Liver (tissue), 9 donors: Measurements from ENCODE around the gene NCAM2. TPM values are rescaled to one million over a fixed set of nuclear protein-coding genes. Genes with fewer than 3 reads are reported as not detected.

Experiments used
- DNase-seq: peaks from one replicate; pipeline ENCODE4 v3.0.0-alpha.2; 2017; ENCODE audit warnings: low spot score
- H3K27ac ChIP-seq, 2 donors: one replicate each; pipeline ENCODE4 v1.7.0; 2013; ENCODE audit warnings: inconsistent platforms in 2 of 2, low read length in 2 of 2, control low read depth in 1 of 2, low read depth in 1 of 2, mild to moderate bottlenecking in 1 of 2
- H3K27me3 ChIP-seq, 4 donors: one replicate each; pipeline versions ENCODE4 v1.6.1 to v1.7.0; 2013; ENCODE audit warnings: low read length in 3 of 4, inconsistent platforms in 1 of 4, mild to moderate bottlenecking in 1 of 4, moderate library complexity in 1 of 4; ENCODE audit not compliant: control insufficient read depth in 4 of 4, insufficient read depth in 4 of 4
- H3K36me3 ChIP-seq, 4 donors: one replicate each; pipeline versions ENCODE4 v1.6.1 to v1.7.0; 2013; ENCODE audit warnings: low read length in 3 of 4, mild to moderate bottlenecking in 3 of 4, low read depth in 1 of 4, moderate library complexity in 1 of 4; ENCODE audit not compliant: control insufficient read depth in 4 of 4, insufficient read depth in 3 of 4
- H3K4me1 ChIP-seq, 4 donors: one replicate each; pipeline versions ENCODE4 v1.6.1 to v1.7.0; 2013; ENCODE audit warnings: low read length in 3 of 4, mild to moderate bottlenecking in 3 of 4, moderate library complexity in 1 of 4; ENCODE audit not compliant: control insufficient read depth in 4 of 4, insufficient read depth in 4 of 4
- H3K4me3 ChIP-seq, 3 donors: one replicate each; pipeline versions ENCODE4 v1.6.1 to v1.7.0; 2013; ENCODE audit warnings: low read length in 3 of 3, control low read depth in 1 of 3, low read depth in 1 of 3, mild to moderate bottlenecking in 1 of 3
- H3K9ac ChIP-seq, 2 donors: one replicate each; pipeline ENCODE4 v1.7.0; 2013; ENCODE audit warnings: low read length in 2 of 2, mild to moderate bottlenecking in 2 of 2, moderate library complexity in 2 of 2, control low read depth in 1 of 2, low read depth in 1 of 2
- H3K9me3 ChIP-seq, 4 donors: one replicate each; pipeline versions ENCODE4 v1.6.1 to v1.7.0; 2013; ENCODE audit warnings: low read length in 3 of 4; ENCODE audit not compliant: control insufficient read depth in 4 of 4
- FOXA1 ChIP-seq: IDR thresholded peaks from 2 replicates; pipeline ENCODE4 v1.6.1; 2016; ENCODE audit warnings: antibody characterized with exemption
- FOXA2 ChIP-seq: IDR thresholded peaks from 2 replicates; pipeline ENCODE4 v1.6.1; 2016; ENCODE audit warnings: antibody characterized with exemption
- GABPA ChIP-seq, 2 donors: IDR thresholded peaks in 1 of 2; conservative IDR thresholded peaks in 1 of 2; 2 replicates each; pipeline ENCODE4 v1.6.1; 2016; ENCODE audit warnings: antibody characterized with exemption in 2 of 2, mild to moderate bottlenecking in 1 of 2, moderate library complexity in 1 of 2
- HNF4A ChIP-seq, 2 donors: conservative IDR thresholded peaks; 2 replicates each; pipeline ENCODE4 v1.6.1; 2016; ENCODE audit warnings: antibody characterized with exemption in 2 of 2, mild to moderate bottlenecking in 2 of 2
- JUND ChIP-seq, 2 donors: IDR thresholded peaks; 2 replicates each; pipeline ENCODE4 v1.6.1; 2016; ENCODE audit warnings: antibody characterized with exemption in 2 of 2
- MAX ChIP-seq: IDR thresholded peaks from 2 replicates; pipeline ENCODE4 v1.6.1; 2016; ENCODE audit warnings: antibody characterized with exemption
- NR2F2 ChIP-seq: IDR thresholded peaks from 2 replicates; pipeline ENCODE4 v1.6.1; 2016; ENCODE audit warnings: antibody characterized with exemption
- RAD21 ChIP-seq, 2 donors: IDR thresholded peaks; 2 replicates each; pipeline ENCODE4 v1.6.1; 2016; ENCODE audit warnings: antibody characterized with exemption in 2 of 2, mild to moderate bottlenecking in 2 of 2
- RXRA ChIP-seq, 2 donors: IDR thresholded peaks; 2 replicates each; pipeline ENCODE4 v1.6.1; 2017 to 2018; ENCODE audit warnings: antibody characterized with exemption in 2 of 2, mild to moderate bottlenecking in 1 of 2
- SP1 ChIP-seq: IDR thresholded peaks from 2 replicates; pipeline ENCODE4 v1.6.1; 2018; ENCODE audit warnings: antibody characterized with exemption, mild to moderate bottlenecking
- TAF1 ChIP-seq: conservative IDR thresholded peaks from 2 replicates; pipeline ENCODE4 v1.6.1; 2016; ENCODE audit warnings: antibody characterized with exemption, mild to moderate bottlenecking
- ZBTB33 ChIP-seq: IDR thresholded peaks from 2 replicates; pipeline ENCODE4 v1.6.1; 2016; ENCODE audit warnings: antibody characterized with exemption
- WGBS: extraction: QIAGEN DNeasy Blood & Tissue Kit; methylation state at CpG from one replicate; pipeline ENCODE4 v1.1.7; 2013; 5-methylcytosine and 5-hydroxymethylcytosine counted together
- polyA plus RNA-seq, 2 donors: library from polyadenylated mRNA; stranded (reverse) in 1 of 2; unstranded in 1 of 2; fragments of 200-250 nt in 1 of 2; fragments of >200 nt in 1 of 2; fragmentation: Nextera tagmentation in 1 of 2; extraction: Ambion mirVana in 1 of 2; gene quantifications; one replicate each; pipeline versions ENCODE4 v1.2.1 to v1.2.3, GENCODE V29; 2013 to 2015
- total RNA-seq, 2 donors: library from RNA; depleted of rRNA; stranded (reverse); fragments of >200 nt; gene quantifications; one replicate each; pipeline ENCODE4 v1.2.3, GENCODE V29; 2014
- TF ChIP-seq, protein P1 (sequence below): IDR thresholded peaks from 2 replicates; pipeline ENCODE4 v1.6.1; 2016; ENCODE audit warnings: antibody characterized with exemption
- TF ChIP-seq, protein P2 (sequence below): fragments of 150-350 bp; IDR thresholded peaks from 2 replicates; pipeline ENCODE4 v1.5.1; 2017; ENCODE audit warnings: improper control_type of control experiment, low read depth, low read length; ENCODE audit not compliant: missing input control
- donor health status: healthy.
- donor health status: healthy.
- donor health status: healthy.
- donor health status: healthy.
- donor health status: healthy.

NCAM2 gene
- total and polyA plus RNA-seq, 4 donors, result 0.06 to 0.51 (median 0.24) TPM

- H3K9ac ChIP-seq, result no peak overlapping the region
- no peaks in the 10 kb centered on the region for H3K9me3 ChIP-seq
- no peaks in the 10 kb centered on the region for H3K4me1 ChIP-seq
- H3K36me3 ChIP-seq, result no peaks in the 10 kb centered on the region
- H3K27me3 ChIP-seq, result no peaks in the 10 kb centered on the region
- H3K27ac ChIP-seq, result no peak overlapping the region
- no peak overlapping the region for H3K4me3 ChIP-seq
- WGBS, result 74% methylated on average over 2 of the region's 2 CpGs
- DNase-seq, result no peak
- no peak for TF ChIP-seq NR2F2
- TF ChIP-seq SP1, result no peak
- no peak for TF ChIP-seq FOXA2
- TF ChIP-seq GABPA (IDR thresholded peaks at IDR 0.05 in 1 of 2, conservative IDR thresholded peaks at IDR 0.05 in 1 of 2), result no peak
- no peak for TF ChIP-seq FOXA1
- TF ChIP-seq RXRA (IDR thresholded peaks at IDR 0.05), result no peak
- TF ChIP-seq, protein P1, sequence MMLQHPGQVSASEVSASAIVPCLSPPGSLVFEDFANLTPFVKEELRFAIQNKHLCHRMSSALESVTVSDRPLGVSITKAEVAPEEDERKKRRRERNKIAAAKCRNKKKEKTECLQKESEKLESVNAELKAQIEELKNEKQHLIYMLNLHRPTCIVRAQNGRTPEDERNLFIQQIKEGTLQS, result no peak
- no peak for TF ChIP-seq HNF4A (conservative IDR thresholded peaks at IDR 0.05)
- no peak for TF ChIP-seq TAF1
- TF ChIP-seq, protein P2, sequence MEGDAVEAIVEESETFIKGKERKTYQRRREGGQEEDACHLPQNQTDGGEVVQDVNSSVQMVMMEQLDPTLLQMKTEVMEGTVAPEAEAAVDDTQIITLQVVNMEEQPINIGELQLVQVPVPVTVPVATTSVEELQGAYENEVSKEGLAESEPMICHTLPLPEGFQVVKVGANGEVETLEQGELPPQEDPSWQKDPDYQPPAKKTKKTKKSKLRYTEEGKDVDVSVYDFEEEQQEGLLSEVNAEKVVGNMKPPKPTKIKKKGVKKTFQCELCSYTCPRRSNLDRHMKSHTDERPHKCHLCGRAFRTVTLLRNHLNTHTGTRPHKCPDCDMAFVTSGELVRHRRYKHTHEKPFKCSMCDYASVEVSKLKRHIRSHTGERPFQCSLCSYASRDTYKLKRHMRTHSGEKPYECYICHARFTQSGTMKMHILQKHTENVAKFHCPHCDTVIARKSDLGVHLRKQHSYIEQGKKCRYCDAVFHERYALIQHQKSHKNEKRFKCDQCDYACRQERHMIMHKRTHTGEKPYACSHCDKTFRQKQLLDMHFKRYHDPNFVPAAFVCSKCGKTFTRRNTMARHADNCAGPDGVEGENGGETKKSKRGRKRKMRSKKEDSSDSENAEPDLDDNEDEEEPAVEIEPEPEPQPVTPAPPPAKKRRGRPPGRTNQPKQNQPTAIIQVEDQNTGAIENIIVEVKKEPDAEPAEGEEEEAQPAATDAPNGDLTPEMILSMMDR, result no peak
- TF ChIP-seq MAX, result no peak
- TF ChIP-seq ZBTB33, result no peak
- TF ChIP-seq RAD21 (IDR thresholded peaks at IDR 0.05), result no peak
- no peak for TF ChIP-seq JUND (IDR thresholded peaks at IDR 0.05)
Observed at GRCh38 chr21:21034036-21034435, 35.8 kb downstream of the NCAM2 start.

- H3K27me3 ChIP-seq, result peaks cover 0 to 2% (median 0%) of the 10 kb centered on the region in 4 donors
- H3K36me3 ChIP-seq, result no peaks in the 10 kb centered on the region
- TF ChIP-seq NR2F2, result no peak
- TF ChIP-seq, protein P2, result no peak
- TF ChIP-seq RXRA (IDR thresholded peaks at IDR 0.05), result no peak
- no peaks in the 10 kb centered on the region for H3K4me1 ChIP-seq
- no peak overlapping the region for H3K4me3 ChIP-seq
- no peaks in the 10 kb centered on the region for H3K9me3 ChIP-seq
- no peak overlapping the region for H3K9ac ChIP-seq
- no peak for DNase-seq
- H3K27ac ChIP-seq, result no peak overlapping the region
- WGBS, result 75% methylated on average over 6 of the region's 6 CpGs
Observed at GRCh38 chr21:21039624-21040170, 41.5 kb downstream of the NCAM2 start.
